Stimulated activated CD8-positive, alpha-beta memory T cell treated with anti-CD3 and anti-CD28 coated beads, Interleukin-7, amount 100 ng/mL, for 24 hours (primary cell): ENCODE measurements around the gene FAM107A.
A peak's percentile ranks its signal among the peaks of the same experiment; 100 is the strongest.
"Not testable (repeated sequence)": the region's sequence is repeated elsewhere in the genome, so short reads cannot be mapped to it uniquely, and the experiment has no call there.

ENCODE experiments used
- DNase-seq: peaks from one replicate; pipeline ENCODE4 v3.0.0-alpha.2; 2020; ENCODE audit warnings: low read depth

The FAM107A gene

GRCh38 chr3:58535531-58536500 is 41.4 kb downstream of the FAM107A start:
- DNase-seq, result no peak

GRCh38 chr3:58534592-58535494 is 42.3 kb downstream of the FAM107A start:
- no peak for DNase-seq

DNA sequence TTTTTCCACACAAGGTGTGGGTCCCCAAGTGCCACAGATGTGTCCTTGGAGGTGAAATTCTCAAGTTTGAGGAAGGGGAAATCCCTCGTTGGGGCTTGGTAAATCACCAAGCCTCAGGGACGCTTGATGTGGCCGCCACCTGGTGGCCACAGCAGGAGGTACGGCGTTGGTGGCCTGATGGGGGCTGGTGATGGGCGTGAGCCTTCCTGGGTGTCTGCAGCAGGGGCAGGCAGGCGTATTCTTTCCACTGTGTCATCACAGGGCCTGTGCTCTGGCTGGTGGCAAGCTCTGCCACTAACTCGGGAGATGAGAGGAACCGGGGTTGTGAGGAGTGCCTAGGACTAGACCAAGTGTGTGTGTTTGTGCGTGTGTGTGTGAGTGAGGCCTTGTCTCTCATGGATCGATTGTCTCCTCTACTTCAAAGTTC is 44.4 kb downstream of the FAM107A start:
- DNase-seq, result peak; percentile 56

GRCh38 chr3:58531956-58532355 is 45.2 kb downstream of the FAM107A start:
- DNase-seq, result no peak

DNA sequence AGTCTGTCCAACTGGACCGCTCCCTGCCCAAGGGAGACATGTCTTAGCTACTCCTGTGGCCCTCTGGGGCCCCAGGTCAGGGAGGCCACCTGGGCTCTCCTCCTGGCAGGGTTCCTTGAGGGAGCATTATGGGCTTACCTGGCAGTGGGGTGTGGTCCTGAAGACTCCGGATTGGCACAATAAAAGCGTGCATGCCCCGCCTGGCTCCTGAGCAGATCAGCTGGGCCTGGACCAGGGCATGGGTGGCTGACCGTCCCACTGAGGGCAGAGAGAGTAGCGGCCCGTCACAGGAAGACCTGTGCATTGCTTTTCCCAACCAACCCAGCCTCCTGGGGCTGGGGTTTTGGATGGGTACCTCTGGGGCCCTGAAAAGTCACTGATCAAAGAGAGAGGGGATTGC is 45.6 kb downstream of the FAM107A start:
- DNase-seq, result no peak

- DNase-seq, result no peak
Measured at GRCh38 chr3:58530354-58530865, 46.8 kb downstream of the FAM107A start.

DNA sequence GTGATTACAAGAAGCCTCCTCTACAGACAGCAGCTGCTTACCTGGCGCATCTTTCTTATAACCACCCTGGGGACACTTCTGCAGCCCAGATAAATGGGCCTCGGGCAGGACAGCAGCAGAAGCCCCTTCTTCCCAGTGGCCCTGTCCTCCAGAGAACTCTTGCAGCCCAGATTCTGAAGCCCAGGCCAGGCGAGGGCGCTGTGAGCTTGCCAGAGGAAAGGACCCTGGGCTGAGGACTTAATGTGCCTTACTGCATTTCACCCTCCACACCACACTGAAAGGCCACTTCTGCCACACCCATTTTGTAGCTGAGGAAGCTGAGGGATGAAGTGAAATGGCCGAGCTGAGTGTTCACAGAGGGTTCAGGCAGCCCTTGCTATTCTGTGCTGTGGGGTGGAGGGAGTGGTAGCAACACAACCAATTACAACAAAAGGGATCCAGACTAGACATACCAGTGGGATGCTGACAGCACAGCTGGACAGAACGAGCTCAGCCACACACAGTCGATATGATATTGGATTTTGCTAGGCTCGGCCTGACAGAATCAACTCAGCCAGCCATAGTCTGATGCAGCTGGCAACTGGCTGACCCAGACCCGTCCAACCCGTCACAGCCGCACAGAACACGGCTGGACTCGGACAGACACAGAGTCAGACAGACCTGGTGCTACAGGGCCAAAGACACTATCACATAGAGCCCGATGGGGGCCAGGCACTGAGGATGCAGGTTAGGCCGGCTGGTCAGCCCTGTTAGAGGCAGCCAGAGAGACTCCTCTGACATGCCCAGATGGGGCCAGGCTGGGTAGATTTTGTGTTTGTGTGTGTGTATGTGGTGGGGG is 47.5 kb downstream of the FAM107A start:
- DNase-seq, result no peak

GRCh38 chr3:58528629-58529028 is 48.6 kb downstream of the FAM107A start:
- DNase-seq, result no peak

DNA sequence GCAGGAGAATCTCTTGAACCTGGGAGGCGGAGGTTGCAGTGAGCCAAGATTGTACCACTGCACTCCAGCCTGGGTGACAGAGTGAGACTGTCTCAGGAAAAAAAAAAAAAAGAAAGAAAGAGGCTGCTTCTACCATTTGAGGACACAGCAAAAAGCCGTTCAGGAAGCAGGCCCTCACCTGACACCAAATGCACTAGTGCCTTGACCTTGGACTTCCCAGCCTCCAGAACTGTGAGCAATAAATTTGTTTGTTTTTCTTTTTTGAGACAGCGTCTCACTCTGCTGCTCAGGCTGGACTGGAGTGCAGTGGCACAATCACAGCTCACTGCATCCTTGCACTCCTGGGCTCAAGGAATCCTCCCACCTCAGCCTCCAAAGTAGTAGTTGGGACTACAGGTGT is 49.8 kb downstream of the FAM107A start:
- not testable (repeated sequence) for DNase-seq

- DNase-seq, result no peak
Measured at GRCh38 chr3:58526515-58526957, 50.7 kb downstream of the FAM107A start.

GRCh38 chr3:58524326-58524888 is 52.8 kb downstream of the FAM107A start:
- DNase-seq, result no peak

- no peak for DNase-seq
Measured at GRCh38 chr3:58522759-58523425, 54.3 kb downstream of the FAM107A start.

DNA sequence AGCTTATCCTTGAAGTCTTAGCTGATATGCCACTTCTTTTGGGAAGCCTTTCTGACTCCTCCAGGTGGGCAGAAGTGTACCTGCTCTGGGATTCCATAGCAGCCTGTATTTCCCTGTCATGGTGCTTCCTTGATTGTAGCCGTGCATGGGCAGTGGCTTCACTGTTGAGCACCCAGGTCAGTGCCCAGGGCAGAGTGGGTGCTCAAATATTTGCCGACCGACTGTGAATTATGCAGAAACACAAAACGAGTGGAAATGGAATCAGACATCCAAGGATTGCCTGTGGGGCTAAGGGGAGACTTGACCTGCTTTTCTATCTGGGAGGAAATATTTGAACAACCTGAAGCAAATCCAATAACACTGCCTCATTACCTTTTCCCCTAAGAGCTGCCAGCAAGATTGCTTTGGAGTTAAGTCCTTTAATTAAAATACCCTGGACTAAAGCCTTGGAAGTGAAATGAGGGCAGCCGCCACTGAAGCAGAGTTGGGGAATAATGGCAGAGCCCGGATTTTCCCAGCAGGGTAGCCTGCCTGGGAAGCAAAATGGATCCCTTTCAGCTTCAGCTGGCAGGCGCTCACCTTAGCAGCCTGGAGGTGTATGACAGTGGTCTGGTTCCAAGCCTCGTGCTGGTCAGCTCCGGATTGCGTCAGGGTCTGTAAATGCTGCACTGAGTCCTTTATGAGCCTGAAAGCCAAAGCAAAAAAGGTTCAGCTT is 55.1 kb downstream of the FAM107A start:
- DNase-seq, result no peak

DNA sequence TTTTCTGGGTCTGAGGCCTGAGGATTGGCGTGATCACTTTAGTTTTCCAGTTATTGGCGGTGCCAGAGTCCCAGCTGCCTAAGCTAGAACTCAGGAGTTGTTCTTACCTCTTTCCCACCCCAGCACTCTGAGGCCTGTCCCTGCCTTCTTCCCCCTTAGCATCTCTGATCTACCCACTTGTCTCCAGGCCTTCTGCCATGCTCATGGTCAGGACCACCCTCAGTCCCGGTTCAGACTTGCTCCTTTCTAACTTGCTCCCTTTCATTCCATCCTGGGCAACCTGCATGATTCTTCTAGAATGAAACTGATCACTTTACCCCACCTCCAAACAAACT is 55.9 kb downstream of the FAM107A start:
- DNase-seq, result no peak

DNA sequence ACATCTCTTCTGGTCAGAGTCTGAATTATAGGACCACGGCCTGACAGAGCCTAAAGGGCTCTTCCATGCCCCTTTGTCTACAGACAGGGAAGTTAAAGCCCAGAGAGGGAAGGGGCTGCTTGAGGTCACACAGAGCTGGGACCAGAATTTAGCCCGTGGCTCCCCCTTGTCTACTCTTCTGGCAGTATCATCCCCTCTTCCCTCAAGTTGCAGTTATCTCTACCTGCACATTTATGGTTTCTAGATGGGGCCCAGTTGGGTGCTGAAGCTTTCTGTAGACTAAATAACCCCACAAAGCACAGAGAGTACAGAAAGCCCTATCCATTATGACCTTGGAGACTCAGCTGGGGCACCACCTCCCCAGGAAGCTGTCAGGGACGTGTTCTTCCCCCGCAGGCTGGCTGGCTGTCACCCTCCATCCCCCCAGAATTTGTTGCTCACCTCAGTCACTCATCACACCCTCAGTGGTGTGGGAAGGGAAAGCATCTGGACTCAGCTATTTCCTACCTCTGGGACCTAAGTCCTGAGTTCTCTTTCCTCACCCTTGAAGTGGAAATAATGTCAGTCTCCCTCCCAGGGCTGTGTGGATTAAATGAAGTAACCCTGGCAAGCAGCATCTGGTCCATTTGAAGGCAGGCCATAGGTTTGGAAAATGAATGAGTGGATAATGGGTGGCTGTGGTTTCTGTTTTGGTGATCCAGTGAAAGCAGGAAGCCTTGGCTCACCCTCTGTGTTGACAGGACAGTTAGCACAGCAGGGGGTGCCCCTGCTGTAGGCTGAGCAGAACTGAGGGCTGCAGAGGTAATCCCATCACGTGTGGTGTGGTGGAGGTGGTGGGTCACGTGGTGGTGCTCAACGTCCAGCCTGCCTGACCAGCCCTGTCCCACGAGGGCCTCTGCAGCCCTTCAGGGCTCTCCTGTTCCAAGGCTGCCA is 56.5 kb downstream of the FAM107A start:
- DNase-seq, result no peak

- DNase-seq, result no peak
Measured at GRCh38 chr3:58519668-58520402, 57.4 kb downstream of the FAM107A start.

GRCh38 chr3:58518291-58518789 is 58.9 kb downstream of the FAM107A start:
- DNase-seq, result no peak

DNA sequence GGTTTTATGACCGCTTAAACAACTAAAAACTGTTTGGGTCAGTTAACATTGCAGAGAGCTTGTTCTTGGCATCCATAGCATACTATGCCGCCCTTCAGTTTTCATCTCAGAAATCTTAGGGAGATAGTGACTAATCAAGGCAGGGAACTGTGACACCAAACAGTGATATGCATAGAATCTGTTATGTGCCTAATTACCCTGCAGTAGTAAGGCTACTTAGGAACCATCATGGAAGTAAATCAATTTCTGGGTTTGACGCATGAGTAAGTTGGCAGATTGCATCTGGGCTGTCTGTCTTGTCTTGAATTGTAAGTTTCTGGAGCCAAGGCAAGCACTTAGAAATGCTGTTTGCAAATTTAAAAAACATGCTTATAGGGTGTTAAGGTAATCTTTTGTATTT is 62.8 kb downstream of the FAM107A start:
- DNase-seq, result no peak
